CD14-positive monocyte (primary cell): ENCODE measurements around the gene PKP2. TPM values are rescaled to one million over a fixed set of nuclear protein-coding genes. Genes with fewer than 3 reads are reported as not detected.
"Not testable (repeated sequence)": the region's sequence is repeated elsewhere in the genome, so short reads cannot be mapped to it uniquely, and the experiment has no call there.

ENCODE experiments used
- DNase-seq, 3 donors: peaks; one replicate each; pipeline ENCODE4 v3.0.0-alpha.2; 2011 to 2022
- H2AFZ ChIP-seq: 2 replicates; pipeline ENCODE4 v1.6.0; 2012; ENCODE audit warnings: mild to moderate bottlenecking, low read depth, low read length, inconsistent platforms; ENCODE audit not compliant: insufficient read depth, poor library complexity, severe bottlenecking
- H3K27ac ChIP-seq, 2 donors: 1 replicate in 1 of 2; 2 replicates in 1 of 2; pipeline ENCODE4 v1.5.1; 2012 to 2013; ENCODE audit warnings: low read length in 2 of 2, control low read depth in 1 of 2, inconsistent platforms in 1 of 2, low read depth in 1 of 2, mild to moderate bottlenecking in 1 of 2
- H3K27me3 ChIP-seq, 2 donors: one replicate each; pipeline versions ENCODE4 v1.6.0 to v1.6.1; 2011 to 2013; ENCODE audit warnings: low read length in 2 of 2; ENCODE audit not compliant: control insufficient read depth in 2 of 2, insufficient read depth in 2 of 2
- H3K36me3 ChIP-seq, 2 donors: replicated peaks in 1 of 2; 1 replicate in 1 of 2; 2 replicates in 1 of 2; pipeline versions ENCODE4 v1.5.1 to v1.6.1; 2012 to 2013; ENCODE audit warnings: low read length in 2 of 2, control low read depth in 1 of 2, inconsistent platforms in 1 of 2, mild to moderate bottlenecking in 1 of 2; ENCODE audit not compliant: insufficient read depth in 2 of 2, control insufficient read depth in 1 of 2
- H3K4me1 ChIP-seq, 2 donors: 1 replicate in 1 of 2; 2 replicates in 1 of 2; pipeline versions ENCODE4 v1.5.1 to v1.6.1; 2012 to 2013; ENCODE audit warnings: low read length in 2 of 2, control low read depth in 1 of 2, inconsistent platforms in 1 of 2, mild to moderate bottlenecking in 1 of 2, moderate library complexity in 1 of 2; ENCODE audit not compliant: insufficient read depth in 2 of 2, control insufficient read depth in 1 of 2
- H3K4me2 ChIP-seq: replicated peaks from 2 replicates; pipeline ENCODE3; 2012; ENCODE audit warnings: low read length, moderate library complexity, mild to moderate bottlenecking; ENCODE audit not compliant: poor library complexity, severe bottlenecking; ENCODE audit errors: extremely low read depth
- H3K4me3 ChIP-seq, 3 experiments: fragments of 200-600 bp in 1 of 3; sonication (generic) in 1 of 3; replicated peaks in 1 of 3; 1 replicate in 2 of 3; 2 replicates in 1 of 3; pipeline ENCODE4 v1.5.1; 2011 to 2013; ENCODE audit warnings: low read length in 3 of 3, mild to moderate bottlenecking in 3 of 3, control low read depth in 2 of 3, low read depth in 2 of 3, inconsistent platforms in 1 of 3, moderate library complexity in 1 of 3
- H3K79me2 ChIP-seq: 2 replicates; pipeline ENCODE4 v1.6.0; 2012; ENCODE audit warnings: mild to moderate bottlenecking, control low read depth, inconsistent platforms, low read length, moderate library complexity; ENCODE audit not compliant: insufficient read depth
- H3K9ac ChIP-seq: 2 replicates; pipeline ENCODE4 v1.6.0; 2017; ENCODE audit warnings: low read length, mild to moderate bottlenecking; ENCODE audit not compliant: insufficient read depth, poor library complexity, severe bottlenecking
- H3K9me3 ChIP-seq, 2 donors: replicated peaks in 1 of 2; 1 replicate in 1 of 2; 2 replicates in 1 of 2; pipeline versions ENCODE4 v1.5.1 to v1.6.1; 2012 to 2013; ENCODE audit warnings: low read length in 2 of 2, control low read depth in 1 of 2; ENCODE audit not compliant: control insufficient read depth in 1 of 2, insufficient read depth in 1 of 2
- H4K20me1 ChIP-seq: 2 replicates; pipeline ENCODE4 v1.6.0; 2012; ENCODE audit warnings: mild to moderate bottlenecking, low read length, control low read depth, moderate library complexity; ENCODE audit not compliant: insufficient read depth
- H3K27ac Mint-ChIP-seq, 7 donors: one replicate each; pipeline ENCODE4 v1.8.0; 2020; ENCODE audit warnings: mild to moderate bottlenecking in 7 of 7, mixed read lengths in 7 of 7, moderate library complexity in 6 of 7, inconsistent platforms in 2 of 7
- H3K27me3 Mint-ChIP-seq, 3 donors: one replicate each; pipeline ENCODE4 v1.8.0; 2021 to 2022; ENCODE audit warnings: low read depth in 3 of 3, mild to moderate bottlenecking in 3 of 3, mixed read lengths in 3 of 3, moderate library complexity in 3 of 3, inconsistent platforms in 1 of 3
- H3K36me3 Mint-ChIP-seq, 2 donors: one replicate each; pipeline ENCODE4 v1.8.0; 2020; ENCODE audit warnings: mixed read lengths in 2 of 2, inconsistent platforms in 1 of 2, mild to moderate bottlenecking in 1 of 2
- H3K4me1 Mint-ChIP-seq: one replicate; pipeline ENCODE4 v1.8.0; 2020; ENCODE audit warnings: mild to moderate bottlenecking, mixed read lengths
- H3K4me3 Mint-ChIP-seq, 2 donors: one replicate each; pipeline ENCODE4 v1.8.0; 2020; ENCODE audit warnings: mild to moderate bottlenecking in 2 of 2, mixed read lengths in 2 of 2, moderate library complexity in 1 of 2
- H3K9me3 Mint-ChIP-seq, 7 donors: one replicate each; pipeline ENCODE4 v1.8.0; 2020 to 2022; ENCODE audit warnings: mixed read lengths in 7 of 7, mild to moderate bottlenecking in 6 of 7, moderate library complexity in 6 of 7, inconsistent platforms in 2 of 7
- WGBS: methylation state at CpG from one replicate; pipeline ENCODE4 v1.1.5; 2013; ENCODE audit warnings: missing lambda C conversion rate; ENCODE audit not compliant: insufficient coverage; 5-methylcytosine and 5-hydroxymethylcytosine counted together
- intact Hi-C, 2 donors: fragments of 100-400 bp; cut with micrococcal nuclease; formaldehyde crosslinking; loops; one replicate each; pipeline versions ENCODE4 v1.15.0 to v1.15.1; 2023
- polyA plus RNA-seq, 3 donors: library from polyadenylated mRNA; depleted of rRNA in 1 of 3; unstranded in 2 of 3; stranded (reverse) in 1 of 3; fragments of 300-500 nt in 2 of 3; fragments of >200 nt in 1 of 3; fragmentation: Illumina TruSeq in 2 of 3; gene quantifications; 1 replicate in 2 of 3; 2 replicates in 1 of 3; pipeline ENCODE4 v1.2.3, GENCODE V29; 2012 to 2021
- TF ChIP-seq, protein P1 (sequence below): fragments of 200-600 bp; IDR thresholded peaks from one replicate; pipeline ENCODE4 v1.8.0; 2022; ENCODE audit warnings: antibody characterized with exemption, mild to moderate bottlenecking

PKP2 gene
- polyA plus RNA-seq, 3 donors: 0.95 to 3.1 (median 2.9) TPM

DNA sequence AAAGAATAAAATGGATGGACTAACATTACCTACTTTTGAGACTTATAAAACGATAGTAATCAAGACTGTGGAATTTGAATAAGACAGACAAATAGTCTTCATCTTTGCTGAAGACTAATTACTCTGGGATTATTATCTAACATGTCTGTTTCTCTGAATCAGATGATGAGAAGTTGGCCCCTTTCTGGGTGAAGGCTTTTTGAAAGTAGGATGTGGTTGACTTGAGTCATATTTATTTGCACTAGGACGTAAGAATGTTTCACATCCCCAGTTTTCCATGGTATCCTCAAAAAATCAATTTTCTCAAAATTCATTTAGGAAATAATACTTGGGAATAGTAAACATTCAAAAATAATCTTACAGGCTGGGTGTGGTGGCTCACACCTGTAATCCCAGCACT, 31.8 kb downstream of the PKP2 start:
- H3K4me1 Mint-ChIP-seq: no peaks in the 10 kb centered on the region
- no peaks in the 10 kb centered on the region for H3K9me3 ChIP-seq
- no peaks in the 10 kb centered on the region for H3K27me3 Mint-ChIP-seq
- intact Hi-C loops: no loop called here
- H2AFZ ChIP-seq: no peak overlapping the region
- H3K27ac ChIP-seq: no peak overlapping the region
- H3K79me2 ChIP-seq: no peaks in the 10 kb centered on the region
- no peak for DNase-seq
- peaks cover 0 to 2% of the 10 kb centered on the region in 2 donors for H3K36me3 Mint-ChIP-seq
- H3K36me3 ChIP-seq: no peaks in the 10 kb centered on the region
- no peaks in the 10 kb centered on the region for H4K20me1 ChIP-seq
- no CpG with 5 or more reads among the region's 2 CpGs for WGBS
- H3K9me3 Mint-ChIP-seq: peaks cover 0 to 3% (median 0%) of the 10 kb centered on the region in 7 donors
- H3K9ac ChIP-seq: no peak overlapping the region
- TF ChIP-seq, protein P1, sequence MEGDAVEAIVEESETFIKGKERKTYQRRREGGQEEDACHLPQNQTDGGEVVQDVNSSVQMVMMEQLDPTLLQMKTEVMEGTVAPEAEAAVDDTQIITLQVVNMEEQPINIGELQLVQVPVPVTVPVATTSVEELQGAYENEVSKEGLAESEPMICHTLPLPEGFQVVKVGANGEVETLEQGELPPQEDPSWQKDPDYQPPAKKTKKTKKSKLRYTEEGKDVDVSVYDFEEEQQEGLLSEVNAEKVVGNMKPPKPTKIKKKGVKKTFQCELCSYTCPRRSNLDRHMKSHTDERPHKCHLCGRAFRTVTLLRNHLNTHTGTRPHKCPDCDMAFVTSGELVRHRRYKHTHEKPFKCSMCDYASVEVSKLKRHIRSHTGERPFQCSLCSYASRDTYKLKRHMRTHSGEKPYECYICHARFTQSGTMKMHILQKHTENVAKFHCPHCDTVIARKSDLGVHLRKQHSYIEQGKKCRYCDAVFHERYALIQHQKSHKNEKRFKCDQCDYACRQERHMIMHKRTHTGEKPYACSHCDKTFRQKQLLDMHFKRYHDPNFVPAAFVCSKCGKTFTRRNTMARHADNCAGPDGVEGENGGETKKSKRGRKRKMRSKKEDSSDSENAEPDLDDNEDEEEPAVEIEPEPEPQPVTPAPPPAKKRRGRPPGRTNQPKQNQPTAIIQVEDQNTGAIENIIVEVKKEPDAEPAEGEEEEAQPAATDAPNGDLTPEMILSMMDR: no peak
- no peak overlapping the region for H3K27ac Mint-ChIP-seq
- no peak overlapping the region for H3K4me2 ChIP-seq
- H3K4me3 Mint-ChIP-seq: no peak overlapping the region
- no peak overlapping the region for H3K4me3 ChIP-seq
- no peaks in the 10 kb centered on the region for H3K4me1 ChIP-seq
- no peaks in the 10 kb centered on the region for H3K27me3 ChIP-seq

GRCh38 chr12:32863128-32863527, 33.4 kb downstream of the PKP2 start:
- H3K4me3 ChIP-seq: no peak overlapping the region
- H3K4me1 ChIP-seq: no peaks in the 10 kb centered on the region
- H4K20me1 ChIP-seq: no peaks in the 10 kb centered on the region
- no peaks in the 10 kb centered on the region for H3K27me3 ChIP-seq
- WGBS: 90% methylated on average over 2 of the region's 7 CpGs
- no peak overlapping the region for H3K27ac ChIP-seq
- H3K9me3 ChIP-seq: no peaks in the 10 kb centered on the region
- Mint-ChIP-seq H3K9me3 (peaks cover 0 to 3% (median 0%) of the 10 kb centered on the region in 7 donors), H3K27ac (no peak overlapping the region), H3K27me3 (no peaks in the 10 kb centered on the region), H3K4me1 (no peaks in the 10 kb centered on the region), H3K4me3 (no peak overlapping the region), H3K36me3 (peaks cover 0 to 2% of the 10 kb centered on the region in 2 donors)
- TF ChIP-seq, protein P1: no peak
- no peak overlapping the region for H3K4me2 ChIP-seq
- no peak overlapping the region for H2AFZ ChIP-seq
- H3K79me2 ChIP-seq: no peaks in the 10 kb centered on the region
- H3K9ac ChIP-seq: no peak overlapping the region
- no peaks in the 10 kb centered on the region for H3K36me3 ChIP-seq
- intact Hi-C loops: no loop called here
- no peak for DNase-seq

GRCh38 chr12:32861658-32862057, 34.9 kb downstream of the PKP2 start:
- H3K36me3 ChIP-seq, H3K4me3 Mint-ChIP-seq, H3K27me3 Mint-ChIP-seq, H3K27ac Mint-ChIP-seq, H3K27me3 ChIP-seq, H3K79me2 ChIP-seq, H3K4me2 ChIP-seq, H4K20me1 ChIP-seq, H3K9me3 ChIP-seq, H3K9me3 Mint-ChIP-seq, H3K4me1 Mint-ChIP-seq, H3K36me3 Mint-ChIP-seq, H3K4me1 ChIP-seq, H3K4me3 ChIP-seq, intact Hi-C loops, H2AFZ ChIP-seq, DNase-seq, H3K9ac ChIP-seq, H3K27ac ChIP-seq: not testable (repeated sequence)
- WGBS: no CpG with 5 or more reads among the region's 2 CpGs
